NCI-H748 treated with DMSO at 0.1 percent for 48 hours (cell line): ENCODE data around the gene IL17RE.

Experiments
- DNase-seq: peaks from one replicate; lab custom pipeline; 2025; lab: John Stamatoyannopoulos, UW

The IL17RE gene

GRCh38 chr3:9903904-9904303, 1.3 kb downstream of the IL17RE start:
- no peak for DNase-seq

GRCh38 chr3:9906480-9906879, 3.8 kb downstream of the IL17RE start:
- no peak for DNase-seq

- no peak for DNase-seq
These were observed 5.6 kb downstream of the IL17RE start for GRCh38 chr3:9908286-9908685.

DNA sequence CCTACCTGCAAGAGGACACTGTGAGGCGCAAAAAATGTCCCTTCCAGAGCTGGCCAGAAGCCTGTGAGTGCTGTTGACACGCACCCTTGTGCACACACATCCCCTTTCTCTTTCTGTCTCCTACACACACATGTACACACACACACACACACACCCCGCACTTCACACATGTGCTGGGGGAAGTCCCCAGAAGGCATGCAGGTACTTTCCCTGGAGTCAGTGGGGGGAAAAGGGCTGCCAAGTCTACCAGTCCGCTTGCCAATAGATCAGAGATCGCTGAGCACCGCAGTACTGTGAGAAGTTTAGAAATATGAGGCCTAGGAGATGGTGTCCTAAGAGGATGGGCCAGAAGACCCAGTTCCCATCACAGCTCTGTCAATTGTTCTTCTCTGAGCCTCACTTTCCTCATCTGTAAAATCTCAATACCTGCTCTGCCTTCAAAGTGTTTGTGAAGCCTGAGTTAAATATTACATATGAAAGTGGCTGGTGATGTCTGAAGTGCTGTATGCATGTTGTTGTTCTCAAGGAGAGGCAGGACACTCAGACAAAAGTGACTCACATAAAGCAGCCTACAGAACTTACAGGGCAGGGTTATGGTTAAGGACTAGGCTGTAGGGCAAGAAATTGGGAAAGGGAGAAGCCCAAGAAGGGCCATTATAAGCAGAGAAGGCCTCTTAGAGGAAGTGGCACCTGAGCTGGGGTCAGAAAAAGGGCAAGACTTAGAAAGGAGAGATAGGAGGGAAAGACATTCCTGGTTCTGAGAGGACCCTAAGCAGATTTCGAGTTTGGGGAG, 6.8 kb downstream of the IL17RE start:
- DNase-seq = no peak

DNA sequence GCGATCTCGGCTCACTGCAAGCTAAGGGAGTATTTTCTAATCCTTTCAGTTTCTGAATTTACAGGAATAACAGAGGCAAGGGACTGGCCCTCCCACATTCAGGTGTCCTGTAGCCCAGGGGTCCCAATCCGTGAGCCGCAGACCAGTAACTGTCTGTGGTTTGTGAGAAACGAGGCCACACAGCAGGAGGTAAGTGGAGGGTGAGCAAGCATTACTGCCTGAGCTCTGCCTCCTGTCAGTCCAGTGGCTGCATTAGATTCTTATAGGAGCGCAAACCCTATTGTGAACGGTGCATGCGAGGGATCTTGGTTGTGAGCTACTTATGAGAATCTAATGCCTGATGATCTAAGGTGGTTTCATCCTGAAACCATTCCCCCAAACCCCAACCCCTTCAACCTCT, 9.2 kb downstream of the IL17RE start:
- no peak for DNase-seq

DNA sequence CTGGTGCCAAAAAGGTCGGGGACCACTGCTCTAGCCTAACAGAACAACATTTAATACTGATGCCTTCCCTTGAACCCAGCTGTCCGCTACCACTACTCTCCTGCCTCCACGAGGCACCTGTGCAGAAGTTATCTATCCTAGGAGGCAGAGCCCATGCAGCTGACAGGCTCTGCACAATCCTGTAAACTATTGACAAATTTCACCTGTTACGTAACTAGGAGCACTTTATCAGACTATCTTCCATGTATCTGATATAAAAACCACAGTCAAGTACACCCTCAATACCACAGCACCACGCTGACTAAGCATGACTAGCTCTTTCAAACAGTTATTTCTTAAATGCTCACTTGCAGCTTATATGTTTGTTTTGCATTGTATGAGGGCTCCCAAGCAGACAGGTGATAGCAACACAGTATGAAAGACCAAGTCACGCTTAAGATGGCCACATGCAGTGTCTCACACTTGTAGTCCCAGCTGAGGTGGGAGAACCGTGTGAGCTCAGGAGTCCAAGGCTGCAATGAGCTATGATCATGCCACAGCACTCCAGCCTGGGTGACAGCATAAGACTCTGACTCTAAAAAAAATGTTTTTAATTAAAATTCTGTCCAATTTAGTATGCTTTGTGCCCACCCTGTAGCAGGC, 9.8 kb downstream of the IL17RE start:
- DNase-seq = no peak

GRCh38 chr3:9913601-9914000, 11.0 kb downstream of the IL17RE start:
- no peak for DNase-seq

GRCh38 chr3:9914011-9914410, 11.4 kb downstream of the IL17RE start:
- no peak for DNase-seq

GRCh38 chr3:9914559-9915253, 12.1 kb downstream of the IL17RE start:
- no peak for DNase-seq

DNA sequence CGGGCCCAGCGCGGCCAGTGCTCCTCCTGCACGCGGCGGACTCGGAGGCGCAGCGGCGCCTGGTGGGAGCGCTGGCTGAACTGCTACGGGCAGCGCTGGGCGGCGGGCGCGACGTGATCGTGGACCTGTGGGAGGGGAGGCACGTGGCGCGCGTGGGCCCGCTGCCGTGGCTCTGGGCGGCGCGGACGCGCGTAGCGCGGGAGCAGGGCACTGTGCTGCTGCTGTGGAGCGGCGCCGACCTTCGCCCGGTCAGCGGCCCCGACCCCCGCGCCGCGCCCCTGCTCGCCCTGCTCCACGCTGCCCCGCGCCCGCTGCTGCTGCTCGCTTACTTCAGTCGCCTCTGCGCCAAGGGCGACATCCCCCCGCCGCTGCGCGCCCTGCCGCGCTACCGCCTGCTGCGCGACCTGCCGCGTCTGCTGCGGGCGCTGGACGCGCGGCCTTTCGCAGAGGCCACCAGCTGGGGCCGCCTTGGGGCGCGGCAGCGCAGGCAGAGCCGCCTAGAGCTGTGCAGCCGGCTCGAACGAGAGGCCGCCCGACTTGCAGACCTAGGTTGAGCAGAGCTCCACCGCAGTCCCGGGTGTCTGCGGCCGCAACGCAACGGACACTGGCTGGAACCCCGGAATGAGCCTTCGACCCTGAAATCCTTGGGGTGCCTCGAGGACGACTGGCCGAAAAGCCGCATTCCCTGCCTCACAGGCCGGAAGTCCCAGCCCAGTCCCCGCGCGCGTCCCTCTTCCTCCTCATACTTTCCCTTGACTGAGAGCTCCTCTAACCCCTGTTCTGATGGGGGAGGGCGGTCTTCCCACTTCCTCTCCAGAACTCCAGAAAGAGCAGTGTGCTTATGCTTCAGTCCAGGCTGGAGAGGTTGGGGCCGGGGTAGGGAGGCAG, 12.8 kb downstream of the IL17RE start:
- peak; percentile 1 for DNase-seq

GRCh38 chr3:9916346-9916733, 13.7 kb downstream of the IL17RE start:
- no peak for DNase-seq

GRCh38 chr3:9916734-9917680, 14.4 kb downstream of the IL17RE start, which contains the start of gene IL17RC:
Gene IL17RC (plus strand): TSS chr3:9917098. CDS start chr3:9917316, 218 bp downstream.
- peak; percentile 30 for DNase-seq

DNA sequence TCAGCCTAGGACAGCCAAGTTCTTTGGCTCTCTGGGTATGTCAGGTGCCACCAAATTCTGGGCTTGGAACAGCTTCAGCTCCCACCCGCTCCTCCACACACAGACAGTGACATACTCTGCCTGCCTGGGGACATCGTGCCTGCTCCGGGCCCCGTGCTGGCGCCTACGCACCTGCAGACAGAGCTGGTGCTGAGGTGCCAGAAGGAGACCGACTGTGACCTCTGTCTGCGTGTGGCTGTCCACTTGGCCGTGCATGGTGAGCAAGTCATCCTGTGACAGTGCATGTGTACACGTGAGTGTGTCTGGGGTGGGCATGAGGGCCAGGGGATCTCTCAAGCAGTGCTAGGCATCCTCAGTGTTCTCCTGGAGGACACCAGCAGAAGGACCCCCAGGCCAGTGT, 15.2 kb downstream of the IL17RE start:
- DNase-seq = no peak

GRCh38 chr3:9918261-9919038, 15.8 kb downstream of the IL17RE start:
- DNase-seq = no peak

DNA sequence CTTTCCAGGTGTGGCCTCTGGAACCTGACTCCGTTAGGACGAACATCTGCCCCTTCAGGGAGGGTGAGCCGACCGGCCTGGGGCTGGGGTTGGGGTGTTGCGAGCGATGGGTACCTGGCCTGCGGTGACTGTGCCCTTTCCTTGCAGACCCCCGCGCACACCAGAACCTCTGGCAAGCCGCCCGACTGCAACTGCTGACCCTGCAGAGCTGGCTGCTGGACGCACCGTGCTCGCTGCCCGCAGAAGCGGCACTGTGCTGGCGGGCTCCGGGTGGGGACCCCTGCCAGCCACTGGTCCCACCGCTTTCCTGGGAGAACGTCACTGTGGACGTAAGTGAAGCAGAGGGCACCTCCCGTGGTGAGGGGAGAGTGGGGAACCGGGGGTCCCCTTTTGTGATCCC, 25.5 kb downstream of the IL17RE start:
- DNase-seq = no peak

DNA sequence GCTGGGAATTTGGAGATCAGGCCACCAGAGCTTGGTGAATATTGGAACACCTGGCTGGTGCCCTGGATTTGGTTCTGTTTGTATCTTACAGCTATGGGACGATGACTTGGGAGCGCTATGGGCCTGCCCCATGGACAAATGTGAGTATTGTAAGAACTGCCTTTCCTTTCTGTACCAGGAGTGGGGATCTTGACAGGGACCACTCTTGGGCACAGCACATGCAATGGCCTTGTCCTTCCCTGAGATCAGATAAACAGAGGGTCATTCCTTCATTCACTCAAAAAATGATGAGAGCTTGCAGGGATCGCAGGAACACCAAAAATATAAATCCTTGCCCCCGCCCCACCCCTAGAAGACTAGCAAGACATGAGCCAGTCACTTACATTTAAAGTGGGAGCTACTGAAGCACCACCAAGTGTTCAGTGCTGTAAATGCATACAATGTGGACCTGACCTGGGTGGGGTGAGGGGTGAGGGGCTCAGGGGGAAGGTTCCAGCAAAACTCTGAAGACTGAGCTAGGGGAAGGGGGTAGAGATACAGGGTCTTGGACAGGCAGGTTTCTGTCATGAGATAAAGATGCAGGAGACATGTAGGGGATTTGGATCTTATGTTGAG, 28.3 kb downstream of the IL17RE start:
- DNase-seq = no peak

DNA sequence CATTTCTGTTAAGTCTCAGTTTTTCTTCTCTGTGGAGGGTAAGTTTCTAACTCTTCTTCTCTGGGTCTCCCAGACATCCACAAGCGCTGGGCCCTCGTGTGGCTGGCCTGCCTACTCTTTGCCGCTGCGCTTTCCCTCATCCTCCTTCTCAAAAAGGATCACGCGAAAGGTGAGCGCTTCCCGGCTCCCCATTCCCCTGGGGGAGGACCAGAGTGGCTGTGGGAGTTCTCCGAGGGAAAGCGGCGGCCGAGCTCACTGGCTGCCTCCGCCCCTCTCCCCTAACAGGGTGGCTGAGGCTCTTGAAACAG, 29.8 kb downstream of the IL17RE start:
- DNase-seq = no peak

DNA sequence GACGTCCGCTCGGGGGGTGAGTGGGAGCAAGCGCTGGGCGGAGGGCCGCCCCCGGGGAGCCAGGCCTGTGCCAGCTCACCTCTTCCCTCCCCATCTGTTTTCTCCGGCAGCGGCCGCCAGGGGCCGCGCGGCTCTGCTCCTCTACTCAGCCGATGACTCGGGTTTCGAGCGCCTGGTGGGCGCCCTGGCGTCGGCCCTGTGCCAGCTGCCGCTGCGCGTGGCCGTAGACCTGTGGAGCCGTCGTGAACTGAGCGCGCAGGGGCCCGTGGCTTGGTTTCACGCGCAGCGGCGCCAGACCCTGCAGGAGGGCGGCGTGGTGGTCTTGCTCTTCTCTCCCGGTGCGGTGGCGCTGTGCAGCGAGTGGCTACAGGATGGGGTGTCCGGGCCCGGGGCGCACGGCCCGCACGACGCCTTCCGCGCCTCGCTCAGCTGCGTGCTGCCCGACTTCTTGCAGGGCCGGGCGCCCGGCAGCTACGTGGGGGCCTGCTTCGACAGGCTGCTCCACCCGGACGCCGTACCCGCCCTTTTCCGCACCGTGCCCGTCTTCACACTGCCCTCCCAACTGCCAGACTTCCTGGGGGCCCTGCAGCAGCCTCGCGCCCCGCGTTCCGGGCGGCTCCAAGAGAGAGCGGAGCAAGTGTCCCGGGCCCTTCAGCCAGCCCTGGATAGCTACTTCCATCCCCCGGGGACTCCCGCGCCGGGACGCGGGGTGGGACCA, 30.4 kb downstream of the IL17RE start:
- peak; percentile 32 for DNase-seq

- peak; percentile 78 for DNase-seq
These were observed 31.1 kb downstream of the IL17RE start, which contains the start of gene CRELD1 for GRCh38 chr3:9933561-9934234. Gene CRELD1 (plus strand): TSS chr3:9933834. CDS start chr3:9934439, 605 bp downstream.
